Kidney (tissue), 14 donors: ENCODE data around the gene EZR. TPM values are rescaled to one million over a fixed set of nuclear protein-coding genes. Genes with fewer than 3 reads are reported as not detected.

Experiments used
- DNase-seq, 5 donors: peaks; one replicate each; pipeline ENCODE4 v3.0.0-alpha.2; 2013 to 2020
- FAIRE-seq: peaks from 2 replicates; lab custom pipeline; 2012; peaks lifted over from hg19 to GRCh38; lab: Jason Lieb, UNC
- H3K27ac ChIP-seq, 2 donors: one replicate each; pipeline ENCODE4 v1.7.0; 2013; ENCODE audit warnings: low read depth in 2 of 2, low read length in 2 of 2, inconsistent platforms in 1 of 2
- H3K27me3 ChIP-seq: one replicate; pipeline ENCODE4 v1.7.1; 2013; ENCODE audit warnings: low read length, inconsistent platforms; ENCODE audit not compliant: control insufficient read depth, insufficient read depth
- H3K36me3 ChIP-seq, 3 donors: one replicate each; pipeline versions ENCODE4 v1.7.0 to v1.7.1; 2013; ENCODE audit warnings: low read length in 3 of 3, control low read depth in 1 of 3, inconsistent platforms in 1 of 3; ENCODE audit not compliant: insufficient read depth in 3 of 3, control insufficient read depth in 2 of 3
- H3K4me1 ChIP-seq, 3 donors: one replicate each; pipeline versions ENCODE4 v1.7.0 to v1.7.1; 2013; ENCODE audit warnings: low read length in 3 of 3, inconsistent platforms in 1 of 3, low read depth in 1 of 3; ENCODE audit not compliant: control insufficient read depth in 2 of 3, insufficient read depth in 2 of 3
- H3K4me3 ChIP-seq, 3 donors: one replicate each; pipeline versions ENCODE4 v1.7.0 to v1.8.1; 2013; ENCODE audit warnings: low read length in 3 of 3, control low read depth in 1 of 3, inconsistent platforms in 1 of 3
- H3K9ac ChIP-seq, 3 donors: one replicate each; pipeline versions ENCODE4 v1.7.0 to v1.7.1; 2013; ENCODE audit warnings: low read length in 3 of 3, control low read depth in 1 of 3, inconsistent platforms in 1 of 3
- H3K9me3 ChIP-seq, 3 donors: one replicate each; pipeline versions ENCODE4 v1.7.0 to v1.7.1; 2013; ENCODE audit warnings: low read length in 3 of 3, control low read depth in 1 of 3, inconsistent platforms in 1 of 3; ENCODE audit not compliant: control insufficient read depth in 2 of 3, insufficient read depth in 1 of 3
- CTCF ChIP-seq: IDR thresholded peaks from 3 replicates; pipeline ENCODE4 v1.5.1; 2012; ENCODE audit warnings: mild to moderate bottlenecking, moderate library complexity, borderline replicate concordance; ENCODE audit not compliant: insufficient read depth; ENCODE audit errors: extremely low read depth
- intact Hi-C: fragments of 100-400 bp; cut with DNase I; formaldehyde crosslinking; loops from one replicate; pipeline ENCODE4 v1.11.1; 2022
- polyA plus RNA-seq: library from polyadenylated mRNA; stranded (reverse); fragments of 350-450 nt; fragmentation: Illumina TruSeq; extraction: RNeasy Lipid Tissue Mini Kit (QIAGEN cat#74804); gene quantifications from one replicate; pipeline ENCODE4 v1.2.3, GENCODE V29; 2014; ENCODE audit warnings: low read depth, low replicate concordance; ENCODE audit not compliant: insufficient read depth
- total RNA-seq: library from RNA; stranded (reverse); fragmentation: NEBNext Ultra II Directional; extraction: Animal tissue kit (Norgen Biotek cat#: 25700); gene quantifications from one replicate; pipeline ENCODE4 v1.2.1, GENCODE V29; 2021
- donor health status: control.
- donor health status: control.
- donor health status: control.
- donor health status: control.
- donor health status: control.
- donor health status: DM: yes; HTN: yes; CAD: no.
- donor health status: Normal renal cell carcinoma (clear cell type).

EZR gene
- total and polyA plus RNA-seq, 2 donors from 2014 or later: 154 to 636 TPM

- Histone ChIP-seq H3K4me1 (peaks cover 0 to 8% (median 5%) of the 10 kb centered on the region in 3 donors), H3K4me3 (no peak overlapping the region), H3K27ac (no peak overlapping the region), H3K9ac (no peak overlapping the region), H3K9me3 (no peaks in the 10 kb centered on the region), H3K27me3 (no peaks in the 10 kb centered on the region), H3K36me3 (no peaks in the 10 kb centered on the region)
- FAIRE-seq (no peak), DNase-seq (no peak)
- no peak for TF ChIP-seq CTCF
- intact Hi-C loops: no loop called here
These were observed 33.3 kb upstream of the EZR start for GRCh38 chr6:158852312-158853071.

- H3K9me3 ChIP-seq: no peaks in the 10 kb centered on the region
- H3K4me3 ChIP-seq: no peak overlapping the region
- H3K9ac ChIP-seq: no peak overlapping the region
- peaks cover 0 to 8% (median 5%) of the 10 kb centered on the region in 3 donors for H3K4me1 ChIP-seq
- FAIRE-seq (no peak), DNase-seq (no peak)
- intact Hi-C loops: no loop called here
- no peaks in the 10 kb centered on the region for H3K27me3 ChIP-seq
- TF ChIP-seq CTCF: no peak
- no peaks in the 10 kb centered on the region for H3K36me3 ChIP-seq
- no peak overlapping the region for H3K27ac ChIP-seq
These were observed 31.6 kb upstream of the EZR start for GRCh38 chr6:158850807-158851115.

- Histone ChIP-seq H3K4me3 (no peak overlapping the region), H3K9me3 (no peaks in the 10 kb centered on the region), H3K4me1 (peaks cover 0 to 8% (median 5%) of the 10 kb centered on the region in 3 donors), H3K9ac (no peak overlapping the region), H3K36me3 (no peaks in the 10 kb centered on the region), H3K27me3 (no peaks in the 10 kb centered on the region), H3K27ac (no peak overlapping the region)
- TF ChIP-seq CTCF: no peak
- DNase-seq (peak in 2 of 5 donors; percentile 76 to 77), FAIRE-seq (no peak)
- intact Hi-C loops: no loop called here
These were observed 31.0 kb upstream of the EZR start for GRCh38 chr6:158849899-158850806.
